ENCODE results near the gene FKBP8. TPM values are rescaled to one million over a fixed set of nuclear protein-coding genes. Genes with fewer than 3 reads are reported as not detected.
A peak's percentile ranks its signal among the peaks of the same experiment; 100 is the strongest.

FKBP8 gene
- total RNA-seq, 1 donor from 2014 or later = 175 TPM

- no peaks in the 10 kb centered on the region for H3K27me3 Mint-ChIP-seq (ENCODE audit: low read depth)
These were observed 14.2 kb upstream of the FKBP8 start, which contains the start of gene KXD1 for GRCh38 chr19:18557411-18558201. Gene KXD1 (plus strand): TSS chr19:18557870. CDS start chr19:18562057, 4,187 bp downstream.

GRCh38 chr19:18551631-18552030, 8.3 kb upstream of the FKBP8 start:
- H3K4me3 Mint-ChIP-seq = no peak overlapping the region
- H3K9me3 Mint-ChIP-seq = no peaks in the 10 kb centered on the region
- H3K36me3 Mint-ChIP-seq (ENCODE audit: low read depth) = no peaks in the 10 kb centered on the region
- H3K27ac Mint-ChIP-seq (ENCODE audit: unreplicated experiment) = no peak overlapping the region
- H3K27me3 Mint-ChIP-seq (ENCODE audit: low read depth) = no peaks in the 10 kb centered on the region
- DNase-seq (ENCODE audit: low read depth, low spot score) = no peak
- no peaks in the 10 kb centered on the region for H3K4me1 Mint-ChIP-seq
- TF ChIP-seq CTCF (conservative IDR thresholded peaks at IDR 0.05) = no peak

More at GRCh38 chr19:18557411-18558201, 14.2 kb upstream of the FKBP8 start, which contains the start of gene KXD1:
- peak within 1 kb of the TSS; percentile 93 for H3K4me3 Mint-ChIP-seq
- peaks cover 13% of the 10 kb centered on the region for H3K4me1 Mint-ChIP-seq
- no peaks in the 10 kb centered on the region for H3K36me3 Mint-ChIP-seq (ENCODE audit: low read depth)
- DNase-seq (ENCODE audit: low read depth, low spot score) = peak; percentile 82
- H3K9me3 Mint-ChIP-seq = no peaks in the 10 kb centered on the region
- peak within 1 kb of the TSS; percentile 81 for H3K27ac Mint-ChIP-seq (ENCODE audit: unreplicated experiment)
- no peak for TF ChIP-seq CTCF (conservative IDR thresholded peaks at IDR 0.05)

- Mint-ChIP-seq H3K4me3 (peak overlapping the region; percentile 93), H3K4me1 (peaks cover 16% of the 10 kb centered on the region), H3K36me3 (ENCODE audit: low read depth) (no peaks in the 10 kb centered on the region), H3K27ac (ENCODE audit: unreplicated experiment) (no peak overlapping the region), H3K9me3 (no peaks in the 10 kb centered on the region), H3K27me3 (ENCODE audit: low read depth) (no peaks in the 10 kb centered on the region)
- no peak for TF ChIP-seq CTCF (conservative IDR thresholded peaks at IDR 0.05)
- no peak for DNase-seq (ENCODE audit: low read depth, low spot score)
These were observed 572 bp upstream of the FKBP8 start for GRCh38 chr19:18543814-18544475.

- TF ChIP-seq CTCF (conservative IDR thresholded peaks at IDR 0.05) = no peak
- Mint-ChIP-seq H3K4me1 (peaks cover 16% of the 10 kb centered on the region), H3K36me3 (ENCODE audit: low read depth) (no peaks in the 10 kb centered on the region), H3K27ac (ENCODE audit: unreplicated experiment) (peak overlapping the region; percentile 81), H3K27me3 (ENCODE audit: low read depth) (no peaks in the 10 kb centered on the region), H3K4me3 (peak overlapping the region; percentile 90), H3K9me3 (no peaks in the 10 kb centered on the region)
- no peak for DNase-seq (ENCODE audit: low read depth, low spot score)
These were observed 1.1 kb downstream of the FKBP8 start for GRCh38 chr19:18541992-18542940.

All from neural crest cell (in vitro differentiated cells).